Activated naive CD8-positive, alpha-beta T cell treated with anti-CD3 and anti-CD28 coated beads, Interleukin-2, amount 50 U/mL, for 24 hours (primary cell): ENCODE data around the gene GPC3.
A peak's percentile ranks its signal among the peaks of the same experiment; 100 is the strongest.

Experiments
- ATAC-seq: fragments of 150-1000 bp; cut with Tn5 transposase; one replicate; pipeline ENCODE4 v1.10.0; 2021
- DNase-seq: peaks from one replicate; pipeline ENCODE4 v3.0.0; 2021
- H3K27ac Mint-ChIP-seq: one replicate; pipeline ENCODE4 v1.8.0; 2021; ENCODE audit warnings: mild to moderate bottlenecking, mixed read lengths
- H3K27me3 Mint-ChIP-seq: one replicate; pipeline ENCODE4 v1.8.0; 2021; ENCODE audit warnings: mixed read lengths
- H3K36me3 Mint-ChIP-seq: one replicate; pipeline ENCODE4 v1.8.0; 2021; ENCODE audit warnings: low read depth, mixed read lengths
- H3K4me1 Mint-ChIP-seq: one replicate; pipeline ENCODE4 v1.8.0; 2021; ENCODE audit warnings: mixed read lengths
- H3K4me3 Mint-ChIP-seq: one replicate; pipeline ENCODE4 v1.8.0; 2021; ENCODE audit warnings: mild to moderate bottlenecking, moderate library complexity, mixed read lengths
- H3K9me3 Mint-ChIP-seq: one replicate; pipeline ENCODE4 v1.8.0; 2021; ENCODE audit warnings: mixed read lengths

GPC3 gene

GRCh38 chrX:133813971-133814370, 171.4 kb downstream of the GPC3 start:
- Mint-ChIP-seq H3K27ac (no peak overlapping the region), H3K36me3 (no peaks in the 10 kb centered on the region), H3K4me1 (no peaks in the 10 kb centered on the region), H3K4me3 (no peak overlapping the region), H3K9me3 (no peaks in the 10 kb centered on the region), H3K27me3 (no peaks in the 10 kb centered on the region)
- DNase-seq = no peak
- no peak for ATAC-seq

- Mint-ChIP-seq H3K4me3 (no peak overlapping the region), H3K27ac (no peak overlapping the region), H3K27me3 (no peaks in the 10 kb centered on the region), H3K4me1 (no peaks in the 10 kb centered on the region), H3K36me3 (no peaks in the 10 kb centered on the region), H3K9me3 (no peaks in the 10 kb centered on the region)
- no peak for DNase-seq
- ATAC-seq = no peak
Observed at GRCh38 chrX:133812402-133812801, 173.0 kb downstream of the GPC3 start.

- ATAC-seq = no peak
- H3K27ac Mint-ChIP-seq = no peak overlapping the region
- H3K27me3 Mint-ChIP-seq = no peaks in the 10 kb centered on the region
- H3K4me1 Mint-ChIP-seq = no peaks in the 10 kb centered on the region
- no peaks in the 10 kb centered on the region for H3K9me3 Mint-ChIP-seq
- DNase-seq = no peak
- no peaks in the 10 kb centered on the region for H3K36me3 Mint-ChIP-seq
- no peak overlapping the region for H3K4me3 Mint-ChIP-seq
Observed at GRCh38 chrX:133810925-133811324, 174.5 kb downstream of the GPC3 start.

- Mint-ChIP-seq H3K36me3 (no peaks in the 10 kb centered on the region), H3K27ac (no peak overlapping the region), H3K27me3 (no peaks in the 10 kb centered on the region), H3K4me1 (no peaks in the 10 kb centered on the region), H3K9me3 (no peaks in the 10 kb centered on the region), H3K4me3 (no peak overlapping the region)
- DNase-seq = no peak
- ATAC-seq = no peak
Observed at GRCh38 chrX:133804072-133804471, 181.3 kb downstream of the GPC3 start.

GRCh38 chrX:133796282-133796681, 189.1 kb downstream of the GPC3 start:
- no peaks in the 10 kb centered on the region for H3K27me3 Mint-ChIP-seq
- H3K36me3 Mint-ChIP-seq = no peaks in the 10 kb centered on the region
- H3K4me1 Mint-ChIP-seq = no peaks in the 10 kb centered on the region
- H3K4me3 Mint-ChIP-seq = no peak overlapping the region
- no peak overlapping the region for H3K27ac Mint-ChIP-seq
- H3K9me3 Mint-ChIP-seq = no peaks in the 10 kb centered on the region
- DNase-seq = no peak
- ATAC-seq = no peak

GRCh38 chrX:133794126-133794525, 191.3 kb downstream of the GPC3 start:
- DNase-seq (no peak), ATAC-seq (no peak)
- Mint-ChIP-seq H3K27ac (no peak overlapping the region), H3K9me3 (no peaks in the 10 kb centered on the region), H3K4me1 (no peaks in the 10 kb centered on the region), H3K4me3 (no peak overlapping the region), H3K27me3 (no peaks in the 10 kb centered on the region), H3K36me3 (no peaks in the 10 kb centered on the region)

GRCh38 chrX:133793626-133794025, 191.8 kb downstream of the GPC3 start:
- Mint-ChIP-seq H3K4me1 (no peaks in the 10 kb centered on the region), H3K27me3 (no peaks in the 10 kb centered on the region), H3K4me3 (no peak overlapping the region), H3K36me3 (no peaks in the 10 kb centered on the region), H3K9me3 (no peaks in the 10 kb centered on the region), H3K27ac (no peak overlapping the region)
- DNase-seq = no peak
- ATAC-seq = no peak

- no peak overlapping the region for H3K27ac Mint-ChIP-seq
- DNase-seq (peak; percentile 55), ATAC-seq (peak; percentile 52)
- no peaks in the 10 kb centered on the region for H3K36me3 Mint-ChIP-seq
- no peak overlapping the region for H3K4me3 Mint-ChIP-seq
- H3K27me3 Mint-ChIP-seq = no peaks in the 10 kb centered on the region
- H3K9me3 Mint-ChIP-seq = no peaks in the 10 kb centered on the region
- no peaks in the 10 kb centered on the region for H3K4me1 Mint-ChIP-seq
Observed at GRCh38 chrX:133792198-133792953, 193.0 kb downstream of the GPC3 start.

GRCh38 chrX:133789829-133790228, 195.6 kb downstream of the GPC3 start:
- DNase-seq (no peak), ATAC-seq (no peak)
- H3K27ac Mint-ChIP-seq = no peak overlapping the region
- no peaks in the 10 kb centered on the region for H3K9me3 Mint-ChIP-seq
- H3K36me3 Mint-ChIP-seq = no peaks in the 10 kb centered on the region
- no peak overlapping the region for H3K4me3 Mint-ChIP-seq
- no peaks in the 10 kb centered on the region for H3K4me1 Mint-ChIP-seq
- no peaks in the 10 kb centered on the region for H3K27me3 Mint-ChIP-seq

GRCh38 chrX:133786382-133786781, 199.0 kb downstream of the GPC3 start:
- ATAC-seq (no peak), DNase-seq (no peak)
- H3K27me3 Mint-ChIP-seq = no peaks in the 10 kb centered on the region
- no peaks in the 10 kb centered on the region for H3K36me3 Mint-ChIP-seq
- H3K9me3 Mint-ChIP-seq = no peaks in the 10 kb centered on the region
- H3K4me3 Mint-ChIP-seq = no peak overlapping the region
- no peaks in the 10 kb centered on the region for H3K4me1 Mint-ChIP-seq
- H3K27ac Mint-ChIP-seq = no peak overlapping the region

- no peak overlapping the region for H3K27ac Mint-ChIP-seq
Observed at GRCh38 chrX:133783274-133783673, 202.1 kb downstream of the GPC3 start.

GRCh38 chrX:133781174-133781573, 204.2 kb downstream of the GPC3 start:
- Mint-ChIP-seq H3K27ac (no peak overlapping the region), H3K27me3 (no peaks in the 10 kb centered on the region), H3K4me1 (no peaks in the 10 kb centered on the region), H3K9me3 (no peaks in the 10 kb centered on the region), H3K36me3 (no peaks in the 10 kb centered on the region), H3K4me3 (no peak overlapping the region)
- ATAC-seq = no peak
- no peak for DNase-seq

More at GRCh38 chrX:133783274-133783673, 202.1 kb downstream of the GPC3 start:
- Mint-ChIP-seq H3K9me3 (no peaks in the 10 kb centered on the region), H3K4me1 (no peaks in the 10 kb centered on the region), H3K36me3 (no peaks in the 10 kb centered on the region), H3K27me3 (no peaks in the 10 kb centered on the region), H3K4me3 (no peak overlapping the region)
- DNase-seq (no peak), ATAC-seq (no peak)

- peak; percentile 39 for DNase-seq
- ATAC-seq = no peak
Observed at GRCh38 chrX:133776072-133776471, 209.3 kb downstream of the GPC3 start.

GRCh38 chrX:133774807-133775206, 210.6 kb downstream of the GPC3 start:
- H3K27me3 Mint-ChIP-seq = no peaks in the 10 kb centered on the region
- no peaks in the 10 kb centered on the region for H3K4me1 Mint-ChIP-seq
- H3K36me3 Mint-ChIP-seq = no peaks in the 10 kb centered on the region

More at GRCh38 chrX:133776072-133776471, 209.3 kb downstream of the GPC3 start:
- no peaks in the 10 kb centered on the region for H3K27me3 Mint-ChIP-seq
- no peak overlapping the region for H3K27ac Mint-ChIP-seq
- no peak overlapping the region for H3K4me3 Mint-ChIP-seq
- H3K4me1 Mint-ChIP-seq = no peaks in the 10 kb centered on the region
- H3K9me3 Mint-ChIP-seq = no peaks in the 10 kb centered on the region
- H3K36me3 Mint-ChIP-seq = no peaks in the 10 kb centered on the region

GRCh38 chrX:133771086-133771646, 214.2 kb downstream of the GPC3 start:
- Mint-ChIP-seq H3K27ac (no peak overlapping the region), H3K4me1 (no peaks in the 10 kb centered on the region), H3K36me3 (no peaks in the 10 kb centered on the region), H3K9me3 (no peaks in the 10 kb centered on the region), H3K4me3 (no peak overlapping the region), H3K27me3 (no peaks in the 10 kb centered on the region)
- DNase-seq (no peak), ATAC-seq (no peak)

More at GRCh38 chrX:133774807-133775206, 210.6 kb downstream of the GPC3 start:
- ATAC-seq (no peak), DNase-seq (no peak)
- H3K27ac Mint-ChIP-seq = no peak overlapping the region
- no peaks in the 10 kb centered on the region for H3K9me3 Mint-ChIP-seq
- H3K4me3 Mint-ChIP-seq = no peak overlapping the region
